Activated CD4-positive, alpha-beta T cell treated with anti-CD3 and anti-CD28 coated beads, Interleukin-2, amount 50 U/mL, for 16 hours (primary cell): ENCODE data around the gene CRISPLD2.

Experiments used
- DNase-seq: peaks from one replicate; pipeline ENCODE4 v3.0.0-alpha.2; 2020

Gene CRISPLD2

DNA sequence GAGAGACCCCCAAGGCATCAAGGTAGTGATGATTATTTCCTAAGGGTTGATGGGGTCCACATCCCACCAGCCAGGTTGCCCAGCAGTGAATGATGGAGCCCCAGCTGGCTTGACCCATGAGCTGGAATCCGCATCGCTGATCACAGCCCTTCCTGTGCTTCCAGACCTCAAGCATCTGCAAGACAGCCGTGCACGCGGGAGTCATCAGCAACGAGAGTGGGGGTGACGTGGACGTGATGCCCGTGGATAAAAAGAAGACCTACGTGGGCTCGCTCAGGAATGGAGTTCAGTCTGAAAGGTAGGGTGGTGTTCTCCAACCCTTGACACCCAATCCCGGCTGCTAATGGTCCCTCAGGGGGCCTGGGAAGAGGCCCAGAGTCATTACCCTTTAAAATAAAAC is 69.3 kb downstream of the CRISPLD2 start:
- no peak for DNase-seq

DNA sequence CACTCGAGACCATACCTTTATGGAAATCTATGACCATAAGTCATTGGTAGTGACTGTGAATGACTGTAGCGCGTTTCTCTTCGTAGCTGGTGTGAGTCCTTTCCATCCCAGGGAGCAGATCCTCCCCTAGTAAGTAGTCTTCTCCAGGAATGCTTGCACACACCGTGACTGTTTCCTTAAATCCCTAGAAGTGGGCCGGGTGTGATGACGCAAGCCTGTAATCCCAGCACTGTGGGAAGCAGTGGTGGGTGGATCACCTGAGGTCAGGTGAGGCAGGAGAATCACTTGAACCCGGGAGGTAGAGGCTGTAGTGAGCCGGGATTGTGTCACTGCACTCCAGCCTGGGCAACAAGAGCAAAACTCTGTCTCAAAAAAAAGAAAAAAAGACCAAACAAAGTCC is 70.6 kb downstream of the CRISPLD2 start:
- DNase-seq = no peak

DNA sequence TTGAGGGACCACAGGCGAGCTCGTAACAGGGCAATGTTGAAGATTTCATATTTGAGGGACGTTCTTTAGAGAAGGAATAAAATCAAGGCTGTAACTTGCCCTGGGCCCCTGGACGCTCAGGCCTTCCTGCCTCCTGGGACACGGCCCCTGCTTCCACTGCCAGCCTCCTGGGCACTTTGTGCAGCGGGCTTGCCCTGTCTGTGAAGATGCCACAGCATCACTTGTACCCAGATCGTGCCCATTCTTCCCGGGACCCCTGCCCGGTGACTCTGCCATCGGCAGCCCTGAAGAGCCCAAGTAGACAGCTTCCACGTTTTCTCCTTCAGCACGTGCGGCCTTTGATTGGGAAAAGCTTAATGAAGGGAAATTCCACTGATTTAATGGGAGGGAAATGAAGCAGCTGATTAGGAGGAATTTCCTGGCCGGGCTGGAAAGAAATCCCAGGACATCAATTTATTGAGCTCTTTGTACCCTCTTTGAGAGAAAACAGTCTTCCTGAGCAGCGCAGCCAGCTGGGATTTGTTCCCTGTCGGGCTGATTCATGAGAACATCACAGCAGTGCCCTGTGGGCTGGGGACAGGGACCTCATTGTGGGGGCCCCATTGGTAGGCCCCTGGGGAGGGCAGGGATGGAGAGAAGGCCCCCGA is 71.5 kb downstream of the CRISPLD2 start:
- DNase-seq = no peak

DNA sequence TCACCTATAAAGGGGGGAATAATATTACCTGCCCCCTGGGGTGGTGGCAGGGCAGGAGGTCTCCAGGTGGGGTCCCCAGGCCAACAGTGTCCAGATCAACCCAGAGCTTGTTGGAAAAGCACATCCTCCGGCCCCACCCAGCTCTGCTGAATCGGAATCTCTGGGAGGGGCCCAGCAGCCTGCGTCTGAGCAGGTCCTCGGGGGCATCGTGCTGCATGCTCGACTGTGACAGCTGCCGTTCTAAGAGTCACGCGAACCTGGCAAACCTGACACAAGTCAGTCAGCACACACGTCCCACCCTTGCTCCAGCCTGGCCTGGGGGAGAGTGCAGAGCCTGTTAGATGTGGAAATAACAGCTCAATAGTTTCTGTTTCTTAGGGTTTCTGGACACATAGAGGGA is 72.3 kb downstream of the CRISPLD2 start:
- no peak for DNase-seq

DNA sequence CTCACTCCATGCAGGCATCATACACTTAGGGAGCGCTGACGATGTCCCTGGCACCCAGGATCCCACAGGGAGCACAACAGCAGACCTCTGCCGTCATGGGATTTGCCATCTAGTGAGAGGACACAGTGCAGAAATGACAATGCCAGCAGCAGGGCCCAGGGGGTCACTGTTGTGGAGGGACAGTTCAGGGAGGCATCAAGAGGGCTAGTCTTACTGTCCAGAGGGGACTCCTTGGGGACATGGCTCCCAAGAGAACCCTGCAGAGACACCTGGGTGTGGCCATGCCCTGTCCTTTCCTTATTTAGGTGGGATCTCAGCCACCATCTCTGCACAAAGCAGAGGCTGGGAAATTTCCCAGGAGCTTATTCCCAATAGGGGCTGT is 73.7 kb downstream of the CRISPLD2 start:
- no peak for DNase-seq

DNA sequence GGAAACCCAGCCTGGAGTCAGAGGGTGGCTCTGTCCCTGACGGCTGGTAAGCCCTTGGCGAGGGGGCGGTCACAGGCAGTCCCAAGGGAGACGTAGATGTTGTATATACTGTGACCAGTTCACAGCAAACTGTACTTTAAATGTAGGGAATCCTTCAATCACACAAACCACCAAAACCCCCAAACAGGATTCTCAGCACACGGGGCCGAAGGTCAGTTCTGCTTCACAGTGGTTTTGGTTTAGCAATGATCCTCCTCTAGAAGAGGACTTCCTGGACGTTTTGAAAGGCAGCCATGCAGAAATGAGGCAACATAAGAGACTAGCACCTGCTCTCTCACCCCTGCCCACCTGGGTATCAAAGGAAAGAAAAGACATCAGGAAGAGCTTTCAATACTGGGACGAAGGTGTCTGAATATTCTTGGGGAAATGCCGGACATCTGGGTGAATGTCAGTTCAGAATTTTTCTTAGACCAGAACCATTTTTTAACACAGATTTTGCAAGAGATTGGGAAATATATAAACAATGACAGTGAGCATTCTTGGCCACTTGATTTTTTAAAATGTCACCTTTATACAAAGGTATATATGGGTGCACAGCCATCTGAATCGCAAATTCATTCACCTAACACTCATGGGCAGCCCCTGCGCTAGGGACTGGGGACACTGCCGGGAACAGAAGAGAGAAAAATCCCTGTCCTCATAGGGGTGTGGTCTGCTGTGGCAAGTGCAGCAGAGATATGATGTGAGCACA is 74.2 kb downstream of the CRISPLD2 start:
- no peak for DNase-seq

DNA sequence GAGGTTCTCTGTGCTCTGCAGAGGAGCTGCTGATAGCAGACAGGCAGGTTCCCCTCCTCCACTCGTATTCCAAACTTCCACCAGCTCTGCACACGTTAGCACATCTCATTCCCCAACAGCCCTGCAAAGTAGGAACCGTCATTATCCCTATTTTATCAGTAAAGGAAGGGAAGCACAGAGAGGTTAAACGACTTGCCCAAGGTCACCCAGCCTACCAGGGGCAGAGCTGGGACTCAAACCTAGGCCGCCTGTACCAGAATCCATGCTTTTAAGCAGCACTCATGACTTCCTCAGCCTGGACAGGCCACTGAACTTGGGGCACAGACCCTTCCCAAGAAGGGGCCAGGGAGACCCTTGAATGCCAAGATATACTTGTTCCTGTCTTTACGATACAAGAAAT is 75.2 kb downstream of the CRISPLD2 start:
- no peak for DNase-seq

DNA sequence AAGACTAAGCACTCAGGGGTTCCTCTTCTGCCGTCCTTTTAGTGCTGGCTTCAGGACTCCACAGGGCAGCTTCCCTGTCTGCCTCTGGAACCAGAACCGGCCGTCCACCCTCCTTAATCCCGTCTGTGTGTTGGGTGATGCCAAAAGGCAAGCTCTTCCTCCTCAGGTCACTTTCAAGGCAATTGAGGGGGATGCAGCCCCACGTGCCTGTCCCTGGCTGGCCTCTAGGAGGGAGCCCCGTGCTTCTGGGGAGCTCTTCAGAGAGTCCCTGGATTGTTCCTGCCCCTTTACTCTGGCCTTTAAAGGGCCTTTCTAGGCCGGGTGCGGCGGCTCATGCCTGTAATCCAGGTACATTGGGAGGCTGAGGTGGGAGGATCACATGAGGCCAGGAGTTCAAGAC is 77.1 kb downstream of the CRISPLD2 start:
- no peak for DNase-seq

DNA sequence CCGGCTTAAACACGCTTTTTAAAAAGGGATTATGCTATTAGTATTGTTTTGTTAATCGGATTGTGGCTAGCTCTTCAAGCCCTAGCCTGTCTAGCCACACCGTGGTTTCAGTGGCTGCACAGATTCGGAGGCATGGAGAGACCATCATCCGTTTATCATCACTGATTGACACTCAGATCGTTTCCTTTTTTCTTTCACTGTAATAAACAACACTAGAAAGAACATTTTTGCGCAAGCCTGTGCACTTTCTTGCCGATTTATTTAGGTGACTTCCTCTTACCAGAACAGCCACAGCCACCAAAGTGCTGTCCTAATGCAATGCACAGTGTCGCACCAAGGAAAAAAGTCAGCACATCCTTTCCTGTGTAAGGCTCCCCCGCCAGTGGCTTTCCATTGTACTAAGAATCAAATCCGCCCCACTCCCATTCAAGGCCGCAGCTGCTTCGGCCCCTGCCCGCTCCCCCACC is 78.2 kb downstream of the CRISPLD2 start:
- DNase-seq = no peak

DNA sequence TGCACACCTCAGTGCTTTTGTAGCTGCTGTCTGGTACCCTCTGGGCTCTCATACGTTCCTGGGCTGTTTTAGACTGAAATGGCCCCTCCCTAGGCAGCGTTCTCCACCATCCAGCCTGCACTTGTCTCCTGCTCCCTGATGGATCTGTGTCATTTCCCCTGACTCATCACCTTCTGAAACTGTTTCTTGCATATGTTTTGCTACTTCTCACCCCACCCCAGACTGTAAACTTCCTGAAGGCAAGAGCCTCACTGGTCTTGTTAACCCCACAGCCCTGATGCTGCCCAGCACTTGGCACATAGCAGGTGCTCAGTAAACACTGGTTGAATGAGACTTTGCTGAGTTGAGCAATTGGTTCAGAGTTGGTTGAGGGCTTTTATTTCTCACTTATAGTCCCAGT is 78.7 kb downstream of the CRISPLD2 start:
- peak; percentile 14 for DNase-seq

DNA sequence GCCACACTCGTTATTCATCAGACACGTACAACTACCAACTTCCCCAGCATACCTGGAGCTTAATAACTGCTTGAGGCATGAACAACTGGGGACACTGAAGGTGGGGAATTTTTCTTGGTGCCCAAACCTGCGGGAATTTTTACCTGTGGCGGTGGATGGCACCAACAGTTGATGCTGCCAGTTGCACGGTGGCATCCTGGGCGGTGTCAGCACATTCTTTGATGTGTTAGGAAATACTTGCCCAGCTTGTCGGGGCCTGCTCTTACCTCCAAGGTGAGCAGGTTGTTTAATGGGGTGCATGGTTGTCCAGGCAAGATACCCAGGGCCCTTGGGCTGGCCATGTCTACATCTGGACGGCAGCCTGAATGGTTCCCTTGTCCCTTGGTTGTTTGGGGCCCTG is 79.6 kb downstream of the CRISPLD2 start:
- DNase-seq = no peak

DNA sequence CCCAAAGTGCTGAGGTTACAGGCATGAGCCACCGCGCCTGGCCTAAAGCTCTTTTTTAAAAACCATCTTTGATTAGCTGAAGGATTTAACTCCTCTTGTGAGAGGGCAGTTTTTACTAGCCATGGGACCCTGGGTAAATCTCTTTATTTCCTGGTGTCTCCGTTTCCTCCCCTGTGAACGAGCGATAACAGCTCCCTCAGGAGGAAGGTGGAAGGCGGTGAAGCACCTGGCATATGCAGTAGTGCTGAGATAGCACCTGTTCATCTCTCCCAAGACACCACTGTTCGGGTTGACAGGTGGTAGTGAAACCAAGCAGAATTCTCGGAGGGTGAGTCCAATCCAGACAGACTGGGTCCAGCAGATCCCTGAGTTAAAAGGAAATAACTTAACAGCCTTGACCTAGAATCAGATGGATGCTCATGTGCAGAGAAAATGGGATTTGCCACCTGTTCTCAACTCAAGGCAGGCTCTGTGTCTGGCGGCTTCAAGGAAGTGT is 86.2 kb downstream of the CRISPLD2 start:
- DNase-seq = no peak

DNA sequence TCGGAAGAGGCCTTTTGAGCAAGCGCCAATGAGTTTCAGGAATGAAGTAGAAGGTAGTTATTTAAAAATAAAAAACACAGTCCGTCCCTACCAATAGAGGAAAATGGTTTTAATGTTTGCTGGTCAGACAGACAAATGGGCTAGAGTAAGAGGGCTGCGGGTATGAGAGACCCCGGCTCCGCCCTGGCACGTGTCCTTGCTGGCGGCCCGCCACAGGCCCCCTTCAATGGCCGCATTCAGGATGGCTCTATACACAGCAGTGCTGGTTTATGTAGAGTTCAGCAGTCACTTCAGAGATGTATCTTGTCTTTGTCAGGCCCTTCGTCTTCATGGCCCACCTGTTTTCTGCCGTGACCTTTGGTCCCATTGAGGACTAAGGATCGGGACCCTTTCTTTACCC is 87.3 kb downstream of the CRISPLD2 start:
- no peak for DNase-seq

DNA sequence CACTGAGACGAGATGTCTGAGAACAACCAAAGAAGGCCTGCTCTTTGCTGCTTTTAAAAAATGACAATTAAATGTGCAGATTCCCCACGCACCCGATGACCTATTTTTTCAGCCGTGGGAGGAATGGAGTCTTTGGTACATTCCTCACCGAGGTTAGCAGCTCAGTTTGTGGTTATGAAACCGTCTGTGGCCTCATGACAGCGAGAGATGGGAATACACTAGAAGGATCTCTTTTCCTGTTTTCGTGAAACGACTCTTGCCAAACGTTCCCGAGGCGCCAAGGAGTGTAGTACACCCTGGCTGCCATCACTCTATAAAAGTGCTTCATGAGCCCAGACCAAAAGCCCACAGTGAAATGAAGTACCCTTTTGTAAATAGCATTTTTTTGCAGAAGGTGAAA is 87.8 kb downstream of the CRISPLD2 start:
- DNase-seq = no peak

DNA sequence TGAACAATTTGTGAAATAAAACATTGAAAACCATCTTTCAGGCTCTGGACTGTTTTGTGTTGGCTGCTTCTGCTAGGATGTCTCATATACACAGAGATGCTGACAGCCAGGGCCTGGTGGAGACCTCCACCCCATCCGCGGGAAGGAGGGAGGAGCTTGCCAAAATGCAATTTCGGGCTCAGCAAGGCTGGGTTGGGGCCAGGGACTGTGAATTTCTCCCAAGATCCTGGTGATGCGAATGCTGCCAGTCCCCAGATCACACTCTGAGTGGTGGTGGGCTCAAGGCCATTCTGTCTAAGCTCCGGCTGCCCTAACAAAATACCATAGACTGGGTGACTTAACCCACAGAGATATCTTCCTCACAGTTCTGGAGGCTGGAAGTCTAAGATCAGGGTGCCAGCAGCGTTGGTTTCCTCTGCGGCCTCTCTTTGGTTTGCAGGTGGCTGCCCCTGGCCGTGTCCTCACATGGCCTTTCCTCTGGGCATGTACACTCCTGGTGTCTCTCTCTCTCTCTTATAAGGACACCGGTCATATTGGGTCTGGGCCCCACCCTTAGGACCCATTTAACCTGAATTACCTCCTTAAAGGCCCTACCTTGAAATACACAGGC is 89.8 kb downstream of the CRISPLD2 start:
- no peak for DNase-seq

DNA sequence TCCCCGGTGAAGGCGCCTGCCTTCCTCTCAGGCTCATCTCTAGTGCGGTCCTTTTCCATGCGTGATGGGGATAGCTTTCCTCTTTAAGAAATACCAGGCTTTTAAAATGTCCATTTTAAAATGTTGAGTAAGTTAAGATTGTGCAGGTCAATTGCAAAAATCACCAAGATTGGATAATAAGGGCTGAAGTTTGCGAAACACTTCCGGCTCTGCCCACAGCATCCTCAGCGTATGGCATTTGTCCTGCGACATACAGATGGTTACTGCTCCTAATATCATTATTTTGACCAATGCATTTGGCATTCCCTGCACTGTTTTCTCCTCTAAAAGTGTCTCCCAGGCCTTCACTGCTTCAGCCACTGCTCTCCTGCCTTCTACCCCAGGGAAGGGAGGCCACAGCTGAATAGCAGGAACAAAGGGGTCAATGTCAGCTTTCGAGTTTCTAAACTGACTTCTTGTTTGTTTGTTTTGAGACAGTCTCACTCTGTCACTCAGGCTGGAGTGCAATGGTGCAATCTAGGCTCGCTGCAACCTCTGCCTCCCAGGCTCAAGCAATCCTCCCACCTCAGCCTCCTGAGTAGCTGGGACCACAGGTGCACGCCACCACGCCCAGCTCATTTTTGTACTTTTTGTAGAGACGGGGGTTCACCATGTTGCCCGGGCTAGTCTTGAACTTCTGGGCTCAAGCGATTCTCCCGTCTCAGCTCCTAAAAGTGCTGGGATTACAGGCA is 91.9 kb downstream of the CRISPLD2 start:
- no peak for DNase-seq

DNA sequence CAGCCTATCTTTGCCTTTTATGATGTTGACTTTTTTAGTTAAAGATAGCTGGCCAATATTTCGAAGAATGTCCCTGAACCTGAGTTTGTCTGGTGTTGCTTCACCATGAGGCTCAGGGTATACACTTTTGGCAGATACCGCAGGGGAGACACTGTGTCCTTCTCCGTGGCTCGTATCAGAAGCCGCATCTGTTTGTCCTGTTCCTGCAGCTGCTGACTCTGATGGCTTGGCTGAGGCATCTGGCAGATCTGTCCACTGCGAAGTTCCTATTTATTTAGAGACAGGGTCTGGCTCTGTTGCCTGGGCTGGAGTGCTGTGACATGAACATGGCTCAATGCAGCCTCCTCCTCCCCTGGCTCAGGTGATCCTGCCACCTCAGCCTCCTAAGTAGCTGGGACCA is 93.5 kb downstream of the CRISPLD2 start:
- no peak for DNase-seq

DNA sequence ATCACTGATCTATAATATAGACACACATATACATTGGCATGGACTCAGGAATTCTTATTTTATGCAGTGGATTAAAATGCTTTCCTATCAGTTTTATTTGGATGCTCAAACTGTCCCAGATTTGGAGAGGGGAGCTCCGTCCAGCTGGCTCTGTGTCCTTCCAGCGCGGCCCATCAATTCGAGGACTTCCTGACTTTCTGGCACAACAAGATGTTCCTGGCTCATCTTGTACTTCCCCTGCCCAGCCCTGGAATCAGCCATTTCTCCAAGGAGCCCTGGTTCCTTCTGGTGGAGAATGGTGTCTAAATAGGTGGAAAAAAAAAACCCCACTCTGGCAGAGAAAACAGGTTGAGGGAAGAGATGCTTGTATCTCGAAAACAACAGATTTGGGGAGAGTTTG is 94.5 kb downstream of the CRISPLD2 start:
- no peak for DNase-seq

DNA sequence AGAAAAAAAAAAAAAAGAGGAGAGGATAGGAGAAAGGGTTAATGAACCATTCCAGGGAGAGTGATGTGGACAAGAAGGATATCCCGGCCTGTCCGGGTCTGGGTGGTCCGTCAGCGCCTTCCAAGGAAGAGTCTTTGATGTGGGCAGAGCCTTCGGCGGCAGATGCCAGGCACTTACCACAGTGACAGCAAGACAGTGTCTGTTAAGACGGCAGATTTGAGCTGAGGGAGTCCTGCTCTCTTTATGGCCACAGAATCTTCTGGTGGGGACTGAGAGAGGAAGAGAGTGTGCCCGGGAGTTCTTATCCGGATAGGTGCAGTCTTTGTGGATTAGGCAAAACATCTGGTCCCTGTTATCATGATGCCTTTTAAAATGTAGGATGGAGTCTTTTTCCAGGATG is 96.4 kb downstream of the CRISPLD2 start:
- no peak for DNase-seq

DNA sequence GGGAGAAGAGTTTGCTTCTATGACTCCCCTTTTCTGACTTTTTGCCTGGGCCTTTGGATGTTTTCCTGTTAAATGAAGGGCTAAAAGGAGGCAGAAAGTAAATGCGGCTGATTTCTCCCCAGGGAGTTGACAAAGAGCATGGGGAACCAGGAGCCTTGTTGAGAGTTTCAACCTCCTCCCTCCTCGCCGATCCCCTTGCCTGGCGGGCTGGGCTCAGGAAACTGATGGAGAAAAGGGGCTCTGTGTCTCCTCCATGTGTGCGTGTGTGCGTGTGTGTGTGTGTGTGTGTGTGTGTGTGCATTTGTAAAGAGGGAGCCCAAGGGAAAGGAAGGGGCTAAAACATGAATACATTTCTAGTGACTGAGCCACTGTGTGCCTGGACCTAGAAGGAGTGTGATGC is 97.1 kb downstream of the CRISPLD2 start:
- DNase-seq = no peak

DNA sequence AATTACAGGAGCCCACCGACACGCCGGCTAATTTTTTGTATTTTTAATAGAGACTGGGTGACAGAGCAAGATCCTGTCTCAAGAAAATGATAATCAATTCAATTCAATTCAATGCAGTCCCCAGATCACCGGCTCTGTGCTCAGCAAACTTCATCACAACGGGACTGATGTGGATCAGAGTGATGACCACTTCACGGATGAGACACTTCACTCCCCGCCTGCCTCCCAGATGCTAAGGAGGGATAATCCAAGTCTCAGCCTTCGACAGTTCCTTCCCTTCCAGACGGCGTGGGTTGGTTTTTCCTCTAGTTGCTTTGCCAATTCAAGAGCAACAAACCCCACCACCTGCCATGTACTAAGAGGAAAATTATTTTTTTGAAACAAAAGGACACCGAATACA is 97.7 kb downstream of the CRISPLD2 start:
- no peak for DNase-seq

DNA sequence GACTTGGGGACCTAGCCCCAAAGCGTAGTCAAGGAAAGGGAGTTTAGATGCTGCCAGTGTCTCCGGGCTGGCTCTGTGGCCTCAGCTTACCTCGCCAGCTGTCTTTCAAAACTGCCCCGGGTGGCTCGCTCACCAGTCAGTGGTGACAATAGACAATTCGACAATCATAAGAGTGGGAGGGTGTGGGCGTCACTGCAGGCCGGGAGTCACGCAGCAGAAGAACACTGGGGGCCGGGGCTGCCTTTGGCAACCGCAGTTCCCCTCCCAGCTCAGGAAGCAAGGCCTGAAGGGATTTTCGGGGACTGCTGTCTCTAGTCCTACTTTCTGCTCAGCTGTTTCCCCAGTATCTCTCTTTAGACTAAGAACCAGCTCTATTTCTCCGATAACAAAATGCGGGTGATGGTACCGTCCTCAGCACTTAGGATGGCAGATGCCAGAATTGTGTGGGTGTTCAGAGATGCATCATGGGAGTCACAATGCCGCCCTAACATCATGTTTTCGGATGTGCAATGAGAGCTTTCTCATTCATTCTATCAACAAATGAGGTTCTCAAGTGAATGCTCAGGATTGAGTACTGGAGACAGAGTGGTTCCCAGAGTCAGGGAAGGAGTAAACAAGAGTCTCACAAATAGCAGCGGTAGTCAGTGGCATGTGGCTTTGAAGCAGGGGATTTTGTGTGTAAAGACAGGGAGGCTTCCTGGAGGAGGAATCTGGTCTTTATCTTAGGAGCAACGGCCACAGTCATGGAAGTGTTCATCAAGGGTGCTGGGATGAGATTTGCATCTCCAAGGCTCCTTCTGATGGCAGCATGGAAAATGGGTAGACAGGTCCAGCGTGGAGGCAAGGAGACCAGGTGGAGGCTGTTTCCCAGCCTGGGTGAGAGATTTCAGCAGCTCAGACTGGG is 98.5 kb downstream of the CRISPLD2 start:
- no peak for DNase-seq
